Right renal cortex interstitium (tissue), 3 donors: ENCODE measurements around the gene TRIM14. TPM values are rescaled to one million over a fixed set of nuclear protein-coding genes. Genes with fewer than 3 reads are reported as not detected.

Experiments used
- polyA plus RNA-seq, 3 donors: library from polyadenylated mRNA; unstranded; fragments of 120-200 nt; gene quantifications; one replicate each; pipeline ENCODE4 v1.2.1, GENCODE V29; 2013; ENCODE audit not compliant: insufficient read length in 3 of 3

Gene TRIM14
- polyA plus RNA-seq, 3 donors: 4.9 to 5.8 (median 5.2) TPM

Other genes with a start within 250 kb of the TRIM14 start
- gene TRMO, start 196.7 kb downstream of the TRIM14 start, polyA plus RNA-seq: 10 to 100 TPM; 21.5 to 24.7 (median 22.6) TPM
- 1 to 10 TPM; 3.1 to 5.8 (median 3.5) TPM for gene HEMGN, start 181.1 kb downstream of the TRIM14 start, polyA plus RNA-seq
- gene ANP32B, start 135.9 kb downstream of the TRIM14 start, polyA plus RNA-seq: 100 to 1,000 TPM; 255 to 309 (median 268) TPM
- gene NANS, start 62.5 kb downstream of the TRIM14 start, polyA plus RNA-seq: 10 to 100 TPM; 37.8 to 44.7 (median 40.8) TPM
- gene CORO2A, start 73.4 kb upstream of the TRIM14 start, polyA plus RNA-seq: 1 to 10 TPM; 1.7 to 2.9 (median 2.1) TPM
- 1 to 10 TPM; 3.0 to 3.6 (median 3.1) TPM for gene TBC1D2, start 136.4 kb upstream of the TRIM14 start, polyA plus RNA-seq